Stimulated activated CD4-positive, alpha-beta T cell treated with anti-CD3 and anti-CD28 coated beads, Interleukin-4, amount 100 ng/mL, for 24 hours (primary cell): Measurements from ENCODE around the gene ATAD1.
"Not testable (repeated sequence)": the region's sequence is repeated elsewhere in the genome, so short reads cannot be mapped to it uniquely, and the experiment has no call there.

Source experiments
- DNase-seq: peaks from one replicate; pipeline ENCODE4 v3.0.0-alpha.2; 2020

The ATAD1 gene

DNA sequence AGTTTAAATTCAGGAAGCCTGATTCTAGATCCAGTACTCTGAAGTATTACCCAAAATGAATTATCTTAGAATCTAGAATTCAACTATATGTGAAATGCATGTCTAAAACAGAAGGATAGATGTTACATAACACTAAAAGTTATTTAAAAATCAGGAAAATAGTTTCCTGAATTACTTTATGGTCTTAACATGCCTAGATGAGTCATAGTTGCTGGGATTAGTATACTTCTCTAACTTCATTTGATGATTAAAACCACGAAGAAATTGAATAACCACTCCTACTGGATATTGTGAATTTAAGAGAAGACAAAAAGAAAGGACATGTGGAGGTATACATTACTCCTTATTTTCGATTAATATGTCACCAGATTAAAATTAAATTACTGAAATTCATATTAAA is 65.5 kb downstream of the ATAD1 start:
- no peak for DNase-seq

- DNase-seq, result no peak
Observed at GRCh38 chr10:87751274-87751673, 66.8 kb downstream of the ATAD1 start.

DNA sequence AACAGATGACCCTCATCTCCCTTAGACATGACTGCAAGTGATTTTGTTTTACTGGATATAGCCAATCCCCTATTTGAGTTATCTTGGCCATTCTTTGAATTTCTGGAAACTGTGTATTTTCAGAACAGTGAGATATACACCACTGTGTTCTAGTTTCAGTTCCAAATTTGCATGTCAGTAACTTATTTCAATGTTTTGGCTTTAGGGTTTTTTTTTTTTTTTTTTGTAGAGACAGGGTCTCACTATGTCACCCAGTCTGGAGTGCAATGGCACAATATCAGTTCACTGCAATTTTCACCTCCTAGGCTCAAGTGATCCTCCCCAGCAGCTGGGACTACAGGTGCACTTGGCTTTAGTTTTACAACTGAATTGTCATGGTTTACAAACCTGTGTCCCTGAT is 67.2 kb downstream of the ATAD1 start:
- no peak for DNase-seq

GRCh38 chr10:87750001-87750671 is 67.9 kb downstream of the ATAD1 start:
- no peak for DNase-seq

- DNase-seq, result not testable (repeated sequence)
Observed at GRCh38 chr10:87748244-87748643, 69.8 kb downstream of the ATAD1 start.

- no peak for DNase-seq
Observed at GRCh38 chr10:87746911-87747310, 71.1 kb downstream of the ATAD1 start.

- no peak for DNase-seq
Observed at GRCh38 chr10:87744606-87745005, 73.4 kb downstream of the ATAD1 start.

DNA sequence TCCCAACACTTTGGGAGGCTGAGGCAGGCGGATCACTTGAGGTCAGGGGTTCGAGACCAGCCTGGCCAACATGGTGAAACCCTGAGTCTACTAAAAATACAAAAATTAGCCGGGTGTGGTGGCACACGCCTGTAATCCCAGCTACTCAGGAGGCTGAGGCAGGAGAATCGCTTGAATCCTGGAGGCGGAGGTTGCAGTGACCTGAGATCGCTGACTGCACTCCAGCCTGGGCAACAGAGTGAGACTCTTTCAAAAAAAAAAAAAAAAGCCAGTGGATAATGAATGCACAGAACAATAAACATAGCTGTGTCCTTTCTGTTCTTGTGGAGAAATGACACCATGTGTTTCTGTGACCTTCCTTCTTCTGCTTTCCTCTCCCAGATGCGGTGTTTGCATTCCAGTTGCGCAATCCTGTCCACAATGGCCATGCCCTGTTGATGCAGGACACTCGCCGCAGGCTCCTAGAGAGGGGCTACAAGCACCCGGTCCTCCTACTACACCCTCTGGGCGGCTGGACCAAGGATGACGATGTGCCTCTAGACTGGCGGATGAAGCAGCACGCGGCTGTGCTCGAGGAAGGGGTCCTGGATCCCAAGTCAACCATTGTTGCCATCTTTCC is 74.9 kb downstream of the ATAD1 start:
- DNase-seq, result not testable (repeated sequence)

- no peak for DNase-seq
Observed at GRCh38 chr10:87740254-87740655, 77.8 kb downstream of the ATAD1 start.

- DNase-seq, result no peak
Observed at GRCh38 chr10:87739703-87740102, 78.3 kb downstream of the ATAD1 start.

- not testable (repeated sequence) for DNase-seq
Observed at GRCh38 chr10:87738253-87738652, 79.8 kb downstream of the ATAD1 start.

- no peak for DNase-seq
Observed at GRCh38 chr10:87734987-87735827, 82.8 kb downstream of the ATAD1 start.

DNA sequence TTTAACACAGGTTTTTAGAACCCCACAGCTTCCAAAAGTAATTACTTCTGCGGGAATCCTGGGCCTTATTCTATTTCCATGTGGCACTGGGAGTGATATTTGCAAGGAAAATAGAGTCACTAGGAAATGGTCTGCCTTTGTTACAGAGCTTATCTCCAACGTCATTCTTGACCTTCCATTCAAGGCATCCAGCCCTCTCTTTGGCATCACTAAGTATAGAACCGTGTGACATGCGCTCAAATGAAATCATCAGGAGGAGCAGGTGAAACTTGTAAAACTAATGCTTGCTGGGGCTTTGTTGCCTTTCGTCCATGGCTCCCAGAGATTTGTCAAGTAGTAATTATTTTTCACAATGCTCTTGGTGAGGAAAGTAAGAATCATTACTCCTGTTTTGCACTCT is 84.9 kb downstream of the ATAD1 start:
- DNase-seq, result no peak

DNA sequence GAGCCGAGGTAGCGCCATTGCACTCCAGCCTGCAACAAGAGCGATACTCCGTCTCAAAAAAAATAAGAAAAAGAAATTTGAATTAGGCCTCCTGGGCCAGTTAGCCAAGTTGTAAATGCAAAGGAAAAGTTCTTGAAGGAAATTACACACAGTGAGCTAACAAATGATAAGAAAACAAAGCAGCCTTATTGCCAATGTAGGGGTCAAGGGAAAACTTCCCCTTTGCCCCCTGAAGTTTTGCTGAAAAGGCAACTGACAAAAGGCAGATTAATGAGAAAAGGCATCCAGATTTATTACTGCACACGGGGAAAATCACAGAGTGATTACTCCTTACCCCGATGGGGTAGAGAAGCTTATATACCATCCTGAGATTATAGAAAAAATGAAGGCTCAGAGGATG is 88.1 kb downstream of the ATAD1 start:
- DNase-seq, result no peak

DNA sequence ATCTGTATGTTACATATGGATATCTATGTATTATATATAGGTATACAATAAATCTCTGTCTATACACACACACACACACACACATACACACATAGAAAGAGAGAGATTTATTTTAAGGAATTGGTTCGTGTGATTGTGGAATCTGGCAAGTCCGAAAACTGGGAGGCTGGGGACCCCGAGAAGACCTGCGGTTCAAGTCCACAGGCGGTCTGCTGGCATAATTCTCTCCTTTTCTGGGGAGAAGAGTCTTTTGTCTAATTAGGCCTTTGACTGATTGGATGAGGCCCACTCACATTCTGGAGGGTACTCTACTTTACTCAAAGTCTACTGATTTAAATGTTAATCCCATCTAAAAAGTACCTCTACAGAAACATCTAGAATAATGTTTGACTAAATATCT is 93.2 kb downstream of the ATAD1 start:
- no peak for DNase-seq

GRCh38 chr10:87723500-87723899 is 94.5 kb downstream of the ATAD1 start:
- DNase-seq, result no peak

GRCh38 chr10:87722716-87723115 is 95.3 kb downstream of the ATAD1 start:
- no peak for DNase-seq

DNA sequence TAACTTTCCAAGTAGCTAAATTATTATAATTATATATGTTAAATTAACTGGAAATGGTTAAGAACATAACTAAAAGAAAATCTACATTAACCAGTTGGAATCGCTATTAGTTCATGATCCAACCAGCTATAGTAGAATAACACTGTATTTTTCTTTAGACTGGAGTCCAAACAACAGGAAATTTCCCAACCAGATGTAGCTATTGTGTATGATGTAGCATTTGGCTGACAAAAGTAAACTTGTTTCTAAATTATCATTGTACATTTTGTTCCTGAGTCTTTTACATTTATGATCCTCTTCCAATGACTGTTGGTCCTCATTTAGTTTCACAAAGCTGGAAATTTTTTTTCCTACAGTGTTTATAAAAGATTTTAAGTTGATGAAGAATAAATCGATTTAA is 96.2 kb downstream of the ATAD1 start:
- DNase-seq, result no peak

- DNase-seq, result no peak
Observed at GRCh38 chr10:87720665-87721064, 97.4 kb downstream of the ATAD1 start.

GRCh38 chr10:87716348-87716670 is 101.7 kb downstream of the ATAD1 start:
- DNase-seq, result no peak

DNA sequence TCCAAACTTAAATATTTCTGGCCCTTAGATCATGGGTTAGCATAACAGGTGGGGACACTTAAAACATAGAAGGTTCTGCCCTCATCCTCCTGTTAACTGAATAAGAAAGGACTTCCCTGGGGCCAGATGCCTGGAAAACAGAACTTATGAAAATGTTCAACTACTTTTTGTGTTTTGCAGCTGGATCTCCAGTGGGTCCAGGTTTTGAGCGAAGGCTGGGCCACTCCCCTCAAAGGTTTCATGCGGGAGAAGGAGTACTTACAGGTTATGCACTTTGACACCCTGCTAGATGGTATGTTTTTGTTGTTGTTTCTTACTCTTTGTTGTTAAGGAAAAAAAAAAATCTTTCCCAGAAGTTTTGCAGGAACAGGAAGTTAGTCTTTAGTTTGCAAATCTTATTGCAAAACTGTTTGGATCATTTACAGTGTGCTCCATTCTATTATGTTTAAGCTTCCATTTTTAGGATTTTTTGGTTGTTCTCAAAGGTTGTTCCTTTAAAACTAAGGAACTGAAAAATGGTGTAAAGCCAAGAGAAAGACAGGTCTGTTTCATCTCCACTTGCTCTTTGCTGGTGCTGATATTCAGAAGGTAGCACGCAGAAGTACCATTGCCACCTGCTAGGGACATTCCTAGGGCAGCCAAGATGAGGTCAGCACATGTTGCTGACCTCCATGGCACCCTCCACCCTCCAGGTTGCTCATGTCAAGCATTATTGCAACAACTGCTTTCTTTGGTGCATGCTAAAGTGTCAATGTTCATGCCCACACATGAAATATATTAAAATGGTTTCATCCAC is 102.3 kb downstream of the ATAD1 start:
- no peak for DNase-seq

GRCh38 chr10:87713707-87714106 is 104.3 kb downstream of the ATAD1 start:
- no peak for DNase-seq

- DNase-seq, result no peak
Observed at GRCh38 chr10:87712913-87713616, 105.0 kb downstream of the ATAD1 start.
